ENCODE results near the gene DCANP1. TPM values are rescaled to one million over a fixed set of nuclear protein-coding genes. Genes with fewer than 3 reads are reported as not detected.

Gene DCANP1
- total and polyA plus RNA-seq, 10 of the 15 experiments (the other 5 are each of a cell fraction or from before 2014, with no cell fraction given) = 0.01 TPM; not detected in 9

- POLR2A ChIA-PET = no interaction called here
- in situ Hi-C loops (cut with MboI) = loop anchor here (5.0 kb wide), 1 partner anchor 371 kb away; the partner anchor contains the start of gene SLC25A48
These were observed 14.5 kb upstream of the DCANP1 start for GRCh38 chr5:135461481-135462151.

DNA sequence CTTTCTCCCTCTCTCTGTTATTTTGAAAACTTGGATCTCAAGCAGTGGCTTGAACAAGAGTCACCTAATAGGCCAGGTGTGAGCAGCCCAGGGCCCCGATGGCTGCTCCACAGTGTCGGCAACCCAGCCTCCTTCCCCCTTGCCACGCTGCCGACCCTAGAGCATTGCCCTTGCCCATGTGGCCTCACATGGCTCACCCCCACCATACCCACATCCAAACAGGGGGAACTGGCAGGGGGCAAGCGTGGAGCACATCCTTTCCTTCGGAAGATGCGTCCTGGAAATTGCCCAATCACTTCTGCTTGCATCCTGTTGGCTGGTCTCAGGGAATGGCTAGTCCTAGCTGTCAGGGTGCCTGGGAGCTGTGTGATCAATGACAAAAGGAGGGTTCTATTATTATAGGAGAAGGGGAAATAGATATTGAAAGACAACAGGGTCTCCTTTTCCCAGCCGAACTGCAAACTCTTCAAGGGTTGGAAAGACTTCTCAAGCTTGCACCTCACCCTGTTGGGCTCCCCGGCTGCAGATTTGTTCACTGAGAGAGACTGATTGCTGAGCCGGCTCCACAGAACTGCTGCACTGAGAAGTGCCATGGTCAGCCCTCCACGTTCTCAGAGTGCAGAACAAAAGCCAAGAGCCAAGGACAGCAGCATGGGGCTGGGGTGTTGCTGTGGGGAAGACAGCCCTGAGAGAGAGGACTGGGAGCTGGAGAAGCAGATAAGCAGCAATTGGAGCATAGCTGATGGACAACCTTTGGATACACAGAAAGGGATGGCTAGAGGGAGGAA, 13.3 kb upstream of the DCANP1 start:
- ChIA-PET CTCF (interaction anchor here (0.7 to 16.3 kb wide), 10 partner anchors 10 to 370 kb away, joined by 3 to 363 read pairs (median 4); partner anchors contain the start of gene DCANP1), POLR2A (no interaction called here), SMC1A (ENCODE audit: uncharacterized antibody, unreplicated experiment) (interaction anchor here (1.6 to 7.1 kb wide), 2 partner anchors 36 to 91 kb away, joined by 4 to 63 read pairs; no protein-coding TSS in a partner anchor), RAD21 (ENCODE audit: unreplicated experiment) (interaction anchor here (1.9 to 3.0 kb wide), 2 partner anchors 92 to 106 kb away, joined by 6 to 20 read pairs; no protein-coding TSS in a partner anchor)
- ATAC-seq (no peak), FAIRE-seq (no peak), DNase-seq (ENCODE audit: low read depth, low spot score) (no peak)
- no peaks in the 10 kb centered on the region for H4K20me1 ChIP-seq (ENCODE audit: control insufficient read depth, insufficient read depth)
- WGBS (ENCODE audit: insufficient coverage, insufficient replicate concordance, low lambda C conversion rate, missing lambda C conversion rate) = 36% methylated on average over 11 of the region's 11 CpGs
- no peak for TF ChIP-seq LARP7 (IDR thresholded peaks at IDR 0.05)
- no peak for TF ChIP-seq TCF3 (IDR thresholded peaks at IDR 0.05; ENCODE audit: borderline replicate concordance, insufficient read depth, low read depth, low read length)
- no peak for TF ChIP-seq FOS (IDR thresholded peaks at IDR 0.05; ENCODE audit: borderline replicate concordance, extremely low read depth, insufficient read length)
- TF ChIP-seq POLR2AphosphoS2 (IDR thresholded peaks at IDR 0.05; ENCODE audit: low read depth, low read length) = no peak
- no peak overlapping the region for H3K4me2 ChIP-seq (ENCODE audit: control insufficient read depth, insufficient read depth)
- no TSS peak for BruUV-seq (replicated peaks)
- in situ Hi-C loops (cut with MboI) = loop anchor here (5.0 kb wide), 1 partner anchor 372 kb away; the partner anchor contains the start of gene SLC25A48
- H3K4me1 ChIP-seq (ENCODE audit: control insufficient read depth, insufficient read depth, low read length) = peaks cover 15% of the 10 kb centered on the region
- no peaks in the 10 kb centered on the region for H3K79me2 ChIP-seq (ENCODE audit: control insufficient read depth, insufficient read depth, low read length)
- H3K4me3 ChIP-seq = no peak overlapping the region
- H2AFZ ChIP-seq (ENCODE audit: control insufficient read depth, low read depth, low read length) = no peak overlapping the region
- intact Hi-C loops (cut with micrococcal nuclease; ENCODE audit: unreplicated experiment) = no loop called here
- H3K36me3 ChIP-seq (ENCODE audit: control insufficient read depth in 2 of 2, insufficient read depth in 2 of 2, low read length in 1 of 2) = no peaks in the 10 kb centered on the region
- H3K27me3 ChIP-seq (replicated peaks in 1 of 2; ENCODE audit: control insufficient read depth in 2 of 2, insufficient read depth in 2 of 2, low read length in 1 of 2) = peaks cover 0 to 2% of the 10 kb centered on the region in 2 experiments; a peak in 3 of 4 replicates
- no peak overlapping the region for H3K27ac ChIP-seq (ENCODE audit: control insufficient read depth, insufficient read depth)
- no peak overlapping the region for H3K9ac ChIP-seq (ENCODE audit: control insufficient read depth, insufficient read depth, low read length)
- H3K9me3 ChIP-seq (replicated peaks; ENCODE audit: control insufficient read depth, insufficient read depth, low read length) = no peaks in the 10 kb centered on the region

More at GRCh38 chr5:135461481-135462151, 14.5 kb upstream of the DCANP1 start:
- intact Hi-C loops (cut with micrococcal nuclease; ENCODE audit: unreplicated experiment) = no loop called here
- Histone ChIP-seq H2AFZ (ENCODE audit: control insufficient read depth, low read depth, low read length) (no peak overlapping the region), H3K27me3 (replicated peaks in 1 of 2; ENCODE audit: control insufficient read depth in 2 of 2, insufficient read depth in 2 of 2, low read length in 1 of 2) (peaks cover 0 to 2% of the 10 kb centered on the region in 2 experiments; a peak in 3 of 4 replicates), H3K9ac (ENCODE audit: control insufficient read depth, insufficient read depth, low read length) (no peak overlapping the region), H3K4me2 (ENCODE audit: control insufficient read depth, insufficient read depth) (no peak overlapping the region), H4K20me1 (ENCODE audit: control insufficient read depth, insufficient read depth) (no peaks in the 10 kb centered on the region), H3K79me2 (ENCODE audit: control insufficient read depth, insufficient read depth, low read length) (no peaks in the 10 kb centered on the region), H3K4me3 (no peak overlapping the region), H3K9me3 (replicated peaks; ENCODE audit: control insufficient read depth, insufficient read depth, low read length) (no peaks in the 10 kb centered on the region), H3K27ac (ENCODE audit: control insufficient read depth, insufficient read depth) (no peak overlapping the region), H3K4me1 (ENCODE audit: control insufficient read depth, insufficient read depth, low read length) (peaks cover 4% of the 10 kb centered on the region), H3K36me3 (ENCODE audit: control insufficient read depth in 2 of 2, insufficient read depth in 2 of 2, low read length in 1 of 2) (no peaks in the 10 kb centered on the region)
- SMC1A ChIA-PET (ENCODE audit: uncharacterized antibody, unreplicated experiment) = interaction anchor here (1.1 to 7.1 kb wide), 4 partner anchors 37 to 105 kb away, joined by 3 to 63 read pairs (median 4); no protein-coding TSS in a partner anchor
- RAD21 ChIA-PET (ENCODE audit: unreplicated experiment) = interaction anchor here (1.4 to 3.0 kb wide), 3 partner anchors 87 to 105 kb away, joined by 4 to 20 read pairs (median 6); no protein-coding TSS in a partner anchor
- ATAC-seq (no peak), DNase-seq (ENCODE audit: low read depth, low spot score) (no peak), FAIRE-seq (no peak)
- no TSS peak for BruUV-seq (replicated peaks)
- under 1% methylated on average over 7 of the region's 7 CpGs for WGBS (ENCODE audit: insufficient coverage, insufficient replicate concordance, low lambda C conversion rate, missing lambda C conversion rate)
- no peak for TF ChIP-seq NFYA (IDR thresholded peaks at IDR 0.05; ENCODE audit: borderline replicate concordance, low read depth, low read length)
- no peak for TF ChIP-seq TCF3 (IDR thresholded peaks at IDR 0.05; ENCODE audit: borderline replicate concordance, insufficient read depth, low read depth, low read length)
- TF ChIP-seq SMARCA5 (IDR thresholded peaks at IDR 0.05) = no peak
- TF ChIP-seq CREB1 (IDR thresholded peaks at IDR 0.05; ENCODE audit: low read depth) = no peak
- CTCF ChIA-PET = interaction anchor here (0.6 to 16.3 kb wide), 16 partner anchors 7 to 1860 kb away, joined by 3 to 363 read pairs (median 4); partner anchors contain the start of gene DCANP1

All from GM12878 (cell line).